ENCODE data around the gene HID1.

The HID1 gene

DNA sequence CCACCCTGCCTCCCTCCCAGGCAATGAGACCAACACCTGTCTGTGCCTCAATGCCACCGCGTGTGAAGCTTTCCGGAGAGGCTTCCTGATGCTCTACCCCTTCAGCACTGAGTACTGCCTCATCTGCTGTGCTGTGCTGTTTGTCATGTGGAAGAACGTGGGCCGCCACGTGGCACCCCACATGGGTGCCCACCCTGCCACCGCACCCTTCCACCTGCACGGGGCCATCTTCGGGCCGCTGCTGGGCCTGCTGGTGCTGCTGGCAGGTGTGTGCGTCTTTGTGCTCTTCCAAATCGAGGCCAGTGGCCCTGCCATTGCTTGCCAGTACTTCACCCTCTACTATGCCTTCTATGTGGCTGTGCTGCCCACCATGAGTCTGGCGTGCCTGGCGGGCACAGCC, 25.9 kb downstream of the HID1 start:
- no peak for DNase-seq

GRCh38 chr17:74945543-74945942, 27.0 kb downstream of the HID1 start:
- DNase-seq: peak; percentile 14

- DNase-seq: no peak
These were observed 28.6 kb downstream of the HID1 start for GRCh38 chr17:74943808-74944522.

DNA sequence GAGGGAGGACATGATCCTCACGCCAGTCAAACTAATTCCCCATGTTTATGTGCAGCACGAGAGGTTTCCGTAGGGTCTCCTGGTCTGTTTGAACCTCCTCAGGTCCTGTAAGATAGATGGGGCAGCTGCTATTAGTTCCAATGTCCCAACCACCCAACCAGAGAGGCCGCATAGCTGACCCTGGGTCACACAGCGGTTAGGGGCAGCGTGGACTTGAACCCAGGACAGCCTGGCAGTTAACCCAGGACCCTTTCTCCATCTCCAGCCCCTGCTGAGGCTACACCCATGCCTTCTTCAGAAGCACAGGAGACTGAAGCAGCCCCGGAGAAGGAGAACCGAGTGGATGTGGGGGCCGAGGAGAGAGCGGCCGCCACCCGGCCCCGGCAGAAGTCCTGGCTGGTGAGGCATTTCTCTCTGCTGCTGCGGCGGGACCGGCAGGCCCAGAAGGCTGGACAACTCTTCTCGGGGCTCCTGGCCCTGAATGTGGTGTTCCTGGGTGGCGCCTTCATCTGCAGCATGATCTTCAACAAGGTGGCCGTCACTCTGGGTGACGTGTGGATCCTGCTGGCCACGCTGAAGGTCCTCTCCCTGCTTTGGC, 31.3 kb downstream of the HID1 start:
- DNase-seq: no peak

DNA sequence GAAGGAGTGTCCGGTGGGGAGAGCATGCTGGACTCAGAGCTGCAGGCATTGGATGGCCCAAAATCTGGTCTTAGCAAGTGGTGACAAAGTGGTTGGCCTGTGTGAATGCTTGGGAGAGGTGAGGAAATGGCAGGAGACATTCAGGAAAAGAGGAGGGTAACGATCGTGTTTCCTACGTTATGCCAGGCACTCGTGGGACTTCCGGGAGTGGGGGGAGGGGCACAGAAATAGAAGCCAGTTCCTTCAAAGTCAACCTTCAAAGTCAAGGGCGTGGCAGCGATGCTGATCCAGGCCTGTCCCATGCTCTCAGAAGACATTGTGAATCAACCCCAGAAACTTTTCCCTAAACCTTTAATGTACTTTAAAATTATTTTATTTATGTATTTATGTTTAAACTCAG, 33.0 kb downstream of the HID1 start:
- DNase-seq: no peak

DNA sequence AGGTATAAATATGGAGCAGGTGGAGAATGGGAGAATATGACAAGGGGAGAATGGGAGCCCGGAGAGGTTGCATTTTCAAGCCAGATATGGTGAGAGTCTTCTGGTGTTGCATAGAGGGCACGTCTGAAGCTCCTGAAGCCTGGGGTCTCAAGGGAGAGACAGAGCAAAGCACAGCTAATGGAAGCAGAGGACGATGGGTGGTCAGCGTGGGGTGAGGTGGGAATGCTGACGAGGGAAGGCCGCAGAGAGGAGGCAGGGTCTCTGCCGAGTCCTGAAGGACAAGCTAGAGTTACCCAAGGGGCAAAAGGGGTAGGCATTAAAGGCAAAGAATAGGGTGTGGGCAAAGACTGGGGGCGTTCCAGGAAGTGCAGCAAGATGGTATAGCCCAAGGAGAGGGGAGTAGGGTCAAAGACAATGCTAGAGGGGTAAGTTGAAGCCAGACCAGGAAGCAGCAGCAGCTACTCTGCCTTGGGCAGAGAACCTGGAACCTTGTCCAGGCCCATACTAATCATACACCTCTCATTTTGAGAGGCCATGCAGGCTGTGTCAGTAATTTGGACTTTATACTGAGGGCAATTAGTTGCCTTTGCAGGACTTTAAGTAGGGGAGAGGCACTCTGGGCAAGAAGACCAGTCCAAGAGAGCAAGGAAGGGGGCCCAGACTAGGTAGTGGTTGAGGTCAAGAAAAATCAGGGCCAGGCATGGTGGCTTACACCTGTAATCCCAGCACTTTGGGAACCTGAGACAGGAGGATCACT, 34.2 kb downstream of the HID1 start:
- DNase-seq: no peak

DNA sequence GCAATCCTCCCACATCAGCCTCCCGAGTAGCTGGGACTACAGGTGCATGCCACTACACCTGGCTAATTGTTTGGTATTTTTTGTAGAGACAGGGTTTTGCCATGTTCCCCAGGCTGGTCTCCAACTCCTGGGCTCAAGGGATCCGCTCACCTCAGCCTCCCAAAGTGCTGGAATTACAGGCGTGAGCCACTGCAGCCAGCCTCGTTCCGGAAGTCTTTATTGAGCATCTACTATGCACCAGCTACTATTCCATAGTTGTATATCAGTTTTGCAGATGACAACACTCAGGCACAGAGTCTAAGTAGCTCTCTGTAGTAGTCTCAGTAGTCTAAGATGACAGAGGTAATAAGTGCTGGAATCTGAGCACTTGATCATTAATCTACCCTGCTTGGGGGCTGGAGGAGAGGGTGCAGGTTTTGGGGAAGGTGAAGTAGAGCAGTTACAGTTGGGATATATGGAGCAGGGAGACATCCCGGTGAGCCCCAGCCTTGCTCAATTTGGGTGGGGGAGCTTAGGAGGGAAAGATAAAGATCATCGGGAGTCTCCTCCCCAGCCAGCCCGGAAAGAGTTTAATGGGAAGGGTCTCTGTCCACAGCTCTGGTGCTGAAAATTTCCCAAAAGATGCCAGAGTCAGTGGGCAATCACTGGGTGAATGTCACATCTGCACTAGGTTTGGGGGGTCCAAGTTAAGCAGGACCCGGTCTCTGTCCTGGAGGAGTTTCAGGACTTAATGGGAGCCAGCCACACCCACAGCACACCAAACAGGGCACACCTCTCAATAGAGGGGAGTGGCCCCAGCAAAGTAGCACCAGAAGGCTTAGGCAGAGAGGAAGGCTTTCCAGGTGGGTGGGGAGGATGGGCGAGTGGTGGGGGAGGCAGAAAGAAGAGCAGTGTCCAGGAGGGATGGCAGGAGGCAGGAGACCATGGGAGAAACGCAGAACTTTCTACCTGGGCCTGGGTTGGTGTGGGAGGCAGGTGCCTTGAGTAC, 35.2 kb downstream of the HID1 start:
- no peak for DNase-seq

DNA sequence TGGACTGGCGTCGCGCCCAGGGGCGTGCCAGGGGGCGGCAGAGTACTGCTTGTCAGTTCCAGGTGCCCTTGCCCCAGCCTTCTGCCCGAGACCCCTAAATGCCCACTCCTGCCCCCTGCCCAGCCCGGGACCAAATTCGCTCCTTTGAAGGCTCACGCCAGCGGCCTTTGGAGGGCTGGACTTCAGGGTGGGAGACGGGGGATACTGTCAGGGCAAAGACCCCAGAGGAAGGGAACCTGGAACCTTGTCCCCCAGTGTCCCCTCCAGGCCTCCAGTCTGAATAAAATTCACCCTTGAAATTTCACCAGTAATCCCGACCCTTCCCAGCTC, 36.1 kb downstream of the HID1 start:
- no peak for DNase-seq

DNA sequence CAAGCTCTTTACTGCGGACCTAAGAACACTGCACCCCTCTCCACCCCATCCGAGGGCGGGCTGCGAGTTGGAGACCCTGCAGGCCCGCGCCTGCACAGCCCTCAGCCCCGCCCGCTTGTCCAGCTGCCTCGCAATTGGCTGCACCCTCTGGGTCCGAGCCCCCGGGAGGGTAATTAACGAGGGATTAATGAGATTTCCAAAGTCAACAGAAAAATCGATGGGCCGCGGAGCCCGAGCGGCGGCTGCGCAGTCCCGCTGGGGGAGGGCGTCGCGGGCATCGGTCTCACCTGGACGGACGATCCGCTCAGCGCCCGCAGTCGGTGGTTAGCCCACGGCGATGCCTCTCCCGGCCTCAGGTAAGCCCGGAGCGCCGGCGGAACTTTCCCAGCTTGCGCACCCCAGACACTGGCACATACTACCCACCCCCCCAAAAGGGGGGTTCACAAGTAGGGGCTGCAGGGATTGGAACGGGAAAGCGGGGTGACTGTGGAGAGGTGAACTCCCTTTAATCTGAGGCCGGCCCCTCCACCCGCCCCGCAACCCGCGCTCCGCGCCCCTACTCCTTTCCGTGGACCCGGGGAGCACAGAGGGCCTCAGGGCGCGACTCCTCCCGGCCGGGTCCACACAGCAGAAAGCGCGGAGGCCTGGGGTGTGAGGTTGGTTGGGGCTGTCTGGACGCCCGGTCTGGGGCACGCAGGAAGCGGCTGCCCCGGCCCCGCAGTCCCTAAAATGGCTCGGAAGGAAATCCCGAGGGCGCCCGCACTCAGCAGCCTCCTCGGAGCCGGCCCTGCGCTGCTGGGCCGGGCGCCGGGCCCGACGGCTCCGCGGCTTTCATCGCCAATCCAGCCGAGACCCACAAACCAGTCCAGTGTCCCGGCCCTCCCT, 36.7 kb downstream of the HID1 start, which contains the start of gene OTOP3:
Gene OTOP3, plus strand, starts transcription at position 314 of the 885 bp plus-strand sequence. Its CDS starts 24 bp downstream, at position 338.
- DNase-seq: no peak

DNA sequence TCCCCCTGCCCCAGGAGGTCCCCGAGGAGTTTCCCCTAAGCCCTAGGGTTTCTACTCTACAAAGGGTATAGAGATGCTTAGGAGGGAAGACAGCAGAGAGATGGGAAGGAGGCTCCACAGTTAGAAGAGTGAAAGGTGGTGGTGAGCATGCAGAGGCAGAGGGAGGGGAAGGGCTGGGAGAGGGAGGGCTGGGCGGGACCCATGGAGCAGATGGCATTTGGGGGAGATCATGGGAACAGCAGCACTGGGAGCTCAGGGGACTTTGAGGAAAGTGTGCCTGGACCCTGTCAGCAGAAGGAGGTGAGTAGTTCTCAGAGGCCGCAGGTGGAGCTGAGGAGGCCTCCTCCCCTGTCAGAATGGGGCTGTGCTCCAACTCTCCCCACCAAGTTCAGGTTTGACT, 37.5 kb downstream of the HID1 start:
- no peak for DNase-seq

DNA sequence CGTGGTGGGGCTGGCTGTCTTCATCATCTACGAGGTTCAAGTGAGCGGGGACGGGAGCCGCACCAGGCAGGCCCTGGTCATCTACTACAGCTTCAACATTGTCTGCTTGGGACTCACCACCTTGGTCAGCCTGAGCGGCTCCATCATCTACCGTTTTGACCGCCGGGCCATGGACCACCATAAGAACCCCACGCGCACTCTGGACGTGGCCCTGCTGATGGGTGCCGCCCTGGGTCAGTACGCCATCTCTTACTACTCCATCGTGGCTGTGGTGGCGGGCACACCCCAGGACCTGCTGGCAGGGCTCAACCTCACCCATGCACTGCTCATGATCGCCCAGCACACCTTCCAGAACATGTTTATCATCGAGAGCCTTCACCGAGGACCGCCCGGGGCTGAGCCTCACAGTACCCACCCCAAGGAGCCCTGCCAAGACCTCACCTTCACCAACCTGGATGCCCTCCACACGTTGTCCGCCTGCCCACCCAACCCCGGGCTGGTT, 42.0 kb downstream of the HID1 start:
- no peak for DNase-seq

- DNase-seq: no peak
These were observed 43.8 kb downstream of the HID1 start for GRCh38 chr17:74928786-74929185.

DNA sequence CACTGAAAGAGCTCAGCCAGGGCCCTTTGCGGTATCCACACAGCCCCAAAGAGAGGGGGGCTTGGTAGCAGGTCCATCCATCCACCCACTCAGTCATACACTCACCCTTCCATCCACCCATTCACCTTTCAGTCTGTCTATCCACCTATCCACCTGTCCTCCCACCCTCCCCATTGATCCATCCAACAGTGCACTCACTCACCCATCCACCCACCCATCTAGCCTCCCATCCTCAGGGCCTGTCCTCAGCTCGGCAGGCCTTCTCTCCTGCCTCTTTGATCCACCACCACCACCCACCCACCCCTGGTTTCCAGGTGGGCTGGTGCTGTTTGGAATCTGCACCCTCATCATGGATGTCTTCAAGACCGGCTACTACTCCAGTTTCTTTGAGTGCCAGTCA, 47.3 kb downstream of the HID1 start:
- DNase-seq: no peak

GRCh38 chr17:74924250-74924948, 48.2 kb downstream of the HID1 start, which contains the start of gene OTOP2:
Gene OTOP2 (plus strand): TSS chr17:74924273. CDS start chr17:74924633, 360 bp downstream.
- no peak for DNase-seq

GRCh38 chr17:74923538-74924249, 48.9 kb downstream of the HID1 start:
- DNase-seq: peak; percentile 71

DNA sequence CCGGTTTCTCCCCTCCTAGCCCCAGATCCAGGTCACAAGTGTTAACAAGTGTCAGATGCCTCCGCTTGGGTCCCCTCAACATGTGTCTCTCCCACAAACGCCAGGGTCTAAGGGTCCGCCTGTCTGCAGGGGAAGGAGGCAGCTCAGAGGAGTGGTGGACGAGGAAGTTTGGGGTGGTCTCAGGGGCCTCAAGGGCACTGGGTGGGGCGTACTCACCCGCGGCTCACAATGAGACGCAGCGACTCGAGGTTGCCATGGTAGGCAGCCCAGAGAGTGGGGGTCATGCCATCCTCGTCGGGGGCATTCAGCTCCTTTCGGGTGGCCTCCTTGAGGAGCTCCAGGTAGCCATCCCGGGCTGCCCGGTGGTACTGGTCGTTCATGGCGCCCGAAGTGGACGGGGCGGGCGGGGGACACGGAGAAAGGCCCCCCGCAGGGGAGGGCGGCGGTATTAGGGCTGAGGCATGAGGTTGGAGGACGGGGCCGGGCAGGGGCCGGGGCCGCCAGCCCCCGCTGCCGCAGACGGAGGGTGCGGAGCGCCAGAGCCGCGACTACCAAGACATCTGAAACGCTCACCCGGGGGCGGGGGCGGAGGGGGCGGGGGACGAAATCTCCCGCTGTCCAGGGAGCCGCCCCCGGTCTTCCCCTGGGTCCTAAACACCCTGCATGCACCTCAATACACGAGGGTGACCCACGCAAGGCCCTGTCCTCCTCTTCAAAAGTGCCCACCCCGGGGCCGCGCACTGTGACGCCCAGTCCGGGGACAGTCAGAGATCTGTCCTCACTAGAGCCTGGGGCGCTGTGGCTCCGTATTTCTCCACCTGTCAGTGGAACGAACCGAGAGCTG, 49.6 kb downstream of the HID1 start, which contains the start of gene USH1G:
Gene USH1G, minus strand, starts transcription at position 562 of the 844 bp plus-strand sequence. Its CDS starts 182 bp downstream, at position 380.
- DNase-seq: no peak

DNA sequence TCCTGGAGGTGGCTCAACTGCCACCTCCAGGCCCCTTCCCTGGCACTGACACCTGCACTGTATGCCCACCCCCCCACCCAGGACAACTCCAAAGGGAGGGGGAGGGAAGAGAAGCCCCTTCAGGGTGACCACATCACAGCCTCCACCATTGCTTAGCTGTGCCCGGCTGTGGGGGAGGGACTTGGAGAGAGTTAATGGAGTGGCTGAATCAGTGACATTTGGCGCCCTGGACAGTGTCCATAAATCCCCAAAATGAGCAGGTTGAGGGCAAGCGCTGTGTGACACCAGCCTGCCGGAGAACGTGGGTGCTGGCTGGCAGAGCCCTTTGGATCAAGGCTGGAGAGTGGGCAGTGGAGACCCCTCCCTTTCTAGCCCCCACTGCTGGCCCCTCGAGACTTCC, 50.4 kb downstream of the HID1 start:
- DNase-seq: no peak

GRCh38 chr17:74921769-74922168, 50.8 kb downstream of the HID1 start:
- DNase-seq: no peak

All from activated CD4-positive, alpha-beta T cell treated with anti-CD3 and anti-CD28 coated beads, Interleukin-10, Interleukin-2, amounts not matched to agents 100 ng/mL and 50 ng/mL, durations not matched to agents 16 hours and 8 hours (primary cell).